Neural cell (in vitro differentiated cells): Measurements from ENCODE around the gene GMCL1. TPM values are rescaled to one million over a fixed set of nuclear protein-coding genes. Genes with fewer than 3 reads are reported as not detected.

Experiments
- H2AFZ ChIP-seq: fragments of 200-600, 300-800 bp; sonication (generic), shearing (Covaris generic); 2 replicates; pipeline ENCODE4 v1.6.0; 2014; ENCODE audit warnings: low read depth, mild to moderate bottlenecking, antibody characterized with exemption, low read length, moderate library complexity
- H3F3A ChIP-seq: fragments of 200-600 bp; shearing (Covaris generic); 2 replicates; pipeline ENCODE4 v1.6.1; 2016; ENCODE audit warnings: mild to moderate bottlenecking, moderate library complexity, mixed read lengths, antibody characterized with exemption, low read length; ENCODE audit not compliant: insufficient read depth, poor library complexity, severe bottlenecking
- H3K27ac ChIP-seq: fragments of 200-600, 300-800 bp; sonication (generic), shearing (Covaris generic); 2 replicates; pipeline ENCODE4 v1.5.1; 2014; ENCODE audit warnings: mild to moderate bottlenecking, low read length, moderate library complexity
- H3K27me3 ChIP-seq: fragments of 300-800, 200-600 bp; sonication (generic), shearing (Covaris generic); 2 replicates; pipeline ENCODE4 v1.6.0; 2014; ENCODE audit warnings: mild to moderate bottlenecking, low read depth, low read length, moderate library complexity; ENCODE audit not compliant: insufficient read depth
- H3K36me3 ChIP-seq: fragments of 300-800, 200-600 bp; sonication (generic), shearing (Covaris generic); 2 replicates; pipeline ENCODE4 v1.5.1; 2014; ENCODE audit warnings: mild to moderate bottlenecking, antibody characterized with exemption, low read length, moderate library complexity; ENCODE audit not compliant: insufficient read depth
- H3K4me2 ChIP-seq: fragments of 300-800, 200-600 bp; sonication (generic), shearing (Covaris generic); 2 replicates; pipeline ENCODE4 v1.6.0; 2014; ENCODE audit warnings: mild to moderate bottlenecking, low read length
- H3K4me3 ChIP-seq: fragments of 300-800, 200-600 bp; sonication (generic), shearing (Covaris generic); 2 replicates; pipeline ENCODE4 v1.5.1; 2014; ENCODE audit warnings: mild to moderate bottlenecking, low read length, moderate library complexity
- H3K79me2 ChIP-seq: fragments of 200-600 bp; shearing (Covaris generic); replicated peaks from 2 replicates; pipeline ENCODE4 v1.6.0; 2014; ENCODE audit warnings: mild to moderate bottlenecking, low read length, moderate library complexity; ENCODE audit not compliant: insufficient read depth
- H3K9ac ChIP-seq: fragments of 300-800, 200-600 bp; sonication (generic), shearing (Covaris generic); 2 replicates; pipeline ENCODE4 v1.6.1; 2016; ENCODE audit warnings: mild to moderate bottlenecking, low read length, mixed read lengths
- H3K9me2 ChIP-seq: fragments of 200-600 bp; shearing (Covaris generic); 2 replicates; pipeline ENCODE4 v1.6.1; 2016; ENCODE audit warnings: mild to moderate bottlenecking, low read length, mixed read lengths; ENCODE audit not compliant: insufficient read depth
- H3K9me3 ChIP-seq: fragments of 200-600, 300-800 bp; sonication (generic), shearing (Covaris generic); 2 replicates; pipeline ENCODE4 v1.6.1; 2016; ENCODE audit warnings: mild to moderate bottlenecking, mixed run types, low read length, moderate library complexity, mixed read lengths
- H4K20me1 ChIP-seq: fragments of 200-600 bp; shearing (Covaris generic); 2 replicates; pipeline ENCODE4 v1.6.1; 2016; ENCODE audit warnings: mild to moderate bottlenecking, mixed run types; ENCODE audit not compliant: insufficient read depth
- EP300 ChIP-seq: fragments of 450-650 bp; conservative IDR thresholded peaks from 2 replicates; pipeline ENCODE4 v1.6.1; 2014; ENCODE audit warnings: antibody characterized with exemption, mild to moderate bottlenecking, moderate library complexity; ENCODE audit not compliant: poor library complexity, severe bottlenecking
- EZH2 ChIP-seq: fragments of 200-600, 300-800 bp; shearing (Covaris generic), sonication (generic); IDR thresholded peaks from 2 replicates; pipeline ENCODE4 v1.6.1; 2014; ENCODE audit warnings: antibody characterized with exemption, low read length, borderline replicate concordance, mild to moderate bottlenecking; ENCODE audit not compliant: insufficient read depth, poor library complexity, severe bottlenecking
- MXI1 ChIP-seq: fragments of 450-650 bp; conservative IDR thresholded peaks from 2 replicates; pipeline ENCODE4 v1.6.1; 2014; ENCODE audit warnings: antibody characterized with exemption, mild to moderate bottlenecking; ENCODE audit not compliant: poor library complexity, severe bottlenecking
- POLR2AphosphoS5 ChIP-seq: IDR thresholded peaks from 2 replicates; pipeline ENCODE4 v1.6.1; 2012
- RAD21 ChIP-seq: fragments of 450-650 bp; conservative IDR thresholded peaks from 2 replicates; pipeline ENCODE4 v1.6.1; 2014; ENCODE audit warnings: antibody characterized with exemption, mild to moderate bottlenecking, moderate library complexity
- SMC3 ChIP-seq: fragments of 450-650 bp; conservative IDR thresholded peaks from 2 replicates; pipeline ENCODE4 v1.6.1; 2014; ENCODE audit warnings: antibody characterized with exemption, mild to moderate bottlenecking, moderate library complexity; ENCODE audit not compliant: poor library complexity
- TAF1 ChIP-seq: IDR thresholded peaks from 2 replicates; pipeline ENCODE4 v1.6.1; 2012; ENCODE audit warnings: low read depth
- polyA plus RNA-seq: library from polyadenylated mRNA; depleted of rRNA; stranded (reverse); fragments of >200 nt; gene quantifications from 2 replicates; pipeline ENCODE4 v1.2.3, GENCODE V29; 2014
- TF ChIP-seq, protein P1 (sequence below): IDR thresholded peaks from 2 replicates; pipeline ENCODE4 v1.6.1; 2012; ENCODE audit warnings: borderline replicate concordance
- TF ChIP-seq, protein P2 (sequence below): fragments of 450-650 bp; IDR thresholded peaks from 2 replicates; pipeline ENCODE4 v1.5.1; 2014; ENCODE audit warnings: antibody characterized with exemption, mild to moderate bottlenecking, moderate library complexity; ENCODE audit not compliant: poor library complexity, severe bottlenecking

GMCL1 gene
- polyA plus RNA-seq, 1 donor from 2014 or later: 18.8 TPM

DNA sequence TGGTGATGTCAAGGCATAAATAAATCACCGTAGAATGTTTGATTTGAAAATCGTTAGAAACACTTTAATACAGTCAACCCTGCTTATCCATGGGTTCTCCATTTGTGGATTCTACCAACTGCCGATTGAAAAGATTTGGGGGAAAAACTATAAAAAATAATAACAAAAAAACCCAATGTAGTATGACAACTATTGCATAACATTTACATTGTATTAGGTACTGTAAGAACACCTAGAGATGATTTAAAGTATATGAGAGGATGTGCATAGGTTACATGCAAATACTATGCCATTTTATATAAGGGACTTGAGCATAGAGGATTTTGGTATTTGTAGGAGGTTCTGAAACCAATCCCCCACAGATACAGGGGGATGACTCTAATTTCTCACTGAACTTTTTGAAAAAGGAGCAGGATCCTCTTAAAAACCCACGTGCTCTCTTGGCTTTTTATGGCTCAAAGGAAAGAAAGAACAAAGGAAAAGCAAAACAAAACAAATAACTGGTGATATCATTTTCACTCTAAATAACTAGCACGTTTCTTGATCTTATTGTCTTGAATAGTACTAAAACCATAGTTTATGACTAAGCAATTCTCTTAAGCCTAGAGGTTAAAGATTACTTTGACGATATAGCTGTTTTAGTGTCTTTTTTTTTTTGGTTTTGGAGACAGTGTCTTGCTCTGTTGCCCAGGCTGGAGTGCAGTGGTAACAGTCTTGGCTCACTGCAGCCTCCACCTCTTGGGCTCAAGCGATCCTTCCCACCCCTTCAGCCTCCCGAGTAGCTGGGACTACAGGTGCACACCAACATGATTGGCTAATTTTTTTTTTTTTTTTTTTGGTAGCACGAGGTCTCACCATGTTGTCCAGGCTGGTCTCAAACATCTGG lies 17.0 kb downstream of the GMCL1 start:
- no peak overlapping the region for H3K4me2 ChIP-seq
- no peaks in the 10 kb centered on the region for H4K20me1 ChIP-seq
- no peaks in the 10 kb centered on the region for H3K27me3 ChIP-seq
- H3K9ac ChIP-seq: no peak overlapping the region
- H3K9me3 ChIP-seq: no peaks in the 10 kb centered on the region
- H3F3A ChIP-seq: no peaks in the 10 kb centered on the region
- peaks cover 8% of the 10 kb centered on the region for H3K36me3 ChIP-seq
- no peak overlapping the region for H2AFZ ChIP-seq
- H3K27ac ChIP-seq: no peak overlapping the region
- TF ChIP-seq POLR2AphosphoS5 (no peak), TAF1 (no peak), MXI1 (no peak), EZH2 (no peak), RAD21 (no peak), SMC3 (no peak), EP300 (no peak)
- TF ChIP-seq, protein P1, sequence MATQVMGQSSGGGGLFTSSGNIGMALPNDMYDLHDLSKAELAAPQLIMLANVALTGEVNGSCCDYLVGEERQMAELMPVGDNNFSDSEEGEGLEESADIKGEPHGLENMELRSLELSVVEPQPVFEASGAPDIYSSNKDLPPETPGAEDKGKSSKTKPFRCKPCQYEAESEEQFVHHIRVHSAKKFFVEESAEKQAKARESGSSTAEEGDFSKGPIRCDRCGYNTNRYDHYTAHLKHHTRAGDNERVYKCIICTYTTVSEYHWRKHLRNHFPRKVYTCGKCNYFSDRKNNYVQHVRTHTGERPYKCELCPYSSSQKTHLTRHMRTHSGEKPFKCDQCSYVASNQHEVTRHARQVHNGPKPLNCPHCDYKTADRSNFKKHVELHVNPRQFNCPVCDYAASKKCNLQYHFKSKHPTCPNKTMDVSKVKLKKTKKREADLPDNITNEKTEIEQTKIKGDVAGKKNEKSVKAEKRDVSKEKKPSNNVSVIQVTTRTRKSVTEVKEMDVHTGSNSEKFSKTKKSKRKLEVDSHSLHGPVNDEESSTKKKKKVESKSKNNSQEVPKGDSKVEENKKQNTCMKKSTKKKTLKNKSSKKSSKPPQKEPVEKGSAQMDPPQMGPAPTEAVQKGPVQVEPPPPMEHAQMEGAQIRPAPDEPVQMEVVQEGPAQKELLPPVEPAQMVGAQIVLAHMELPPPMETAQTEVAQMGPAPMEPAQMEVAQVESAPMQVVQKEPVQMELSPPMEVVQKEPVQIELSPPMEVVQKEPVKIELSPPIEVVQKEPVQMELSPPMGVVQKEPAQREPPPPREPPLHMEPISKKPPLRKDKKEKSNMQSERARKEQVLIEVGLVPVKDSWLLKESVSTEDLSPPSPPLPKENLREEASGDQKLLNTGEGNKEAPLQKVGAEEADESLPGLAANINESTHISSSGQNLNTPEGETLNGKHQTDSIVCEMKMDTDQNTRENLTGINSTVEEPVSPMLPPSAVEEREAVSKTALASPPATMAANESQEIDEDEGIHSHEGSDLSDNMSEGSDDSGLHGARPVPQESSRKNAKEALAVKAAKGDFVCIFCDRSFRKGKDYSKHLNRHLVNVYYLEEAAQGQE: no peak
- TF ChIP-seq, protein P2, sequence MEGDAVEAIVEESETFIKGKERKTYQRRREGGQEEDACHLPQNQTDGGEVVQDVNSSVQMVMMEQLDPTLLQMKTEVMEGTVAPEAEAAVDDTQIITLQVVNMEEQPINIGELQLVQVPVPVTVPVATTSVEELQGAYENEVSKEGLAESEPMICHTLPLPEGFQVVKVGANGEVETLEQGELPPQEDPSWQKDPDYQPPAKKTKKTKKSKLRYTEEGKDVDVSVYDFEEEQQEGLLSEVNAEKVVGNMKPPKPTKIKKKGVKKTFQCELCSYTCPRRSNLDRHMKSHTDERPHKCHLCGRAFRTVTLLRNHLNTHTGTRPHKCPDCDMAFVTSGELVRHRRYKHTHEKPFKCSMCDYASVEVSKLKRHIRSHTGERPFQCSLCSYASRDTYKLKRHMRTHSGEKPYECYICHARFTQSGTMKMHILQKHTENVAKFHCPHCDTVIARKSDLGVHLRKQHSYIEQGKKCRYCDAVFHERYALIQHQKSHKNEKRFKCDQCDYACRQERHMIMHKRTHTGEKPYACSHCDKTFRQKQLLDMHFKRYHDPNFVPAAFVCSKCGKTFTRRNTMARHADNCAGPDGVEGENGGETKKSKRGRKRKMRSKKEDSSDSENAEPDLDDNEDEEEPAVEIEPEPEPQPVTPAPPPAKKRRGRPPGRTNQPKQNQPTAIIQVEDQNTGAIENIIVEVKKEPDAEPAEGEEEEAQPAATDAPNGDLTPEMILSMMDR: no peak
- no peak overlapping the region for H3K4me3 ChIP-seq
- H3K9me2 ChIP-seq: no peaks in the 10 kb centered on the region
- H3K79me2 ChIP-seq: no peaks in the 10 kb centered on the region

DNA sequence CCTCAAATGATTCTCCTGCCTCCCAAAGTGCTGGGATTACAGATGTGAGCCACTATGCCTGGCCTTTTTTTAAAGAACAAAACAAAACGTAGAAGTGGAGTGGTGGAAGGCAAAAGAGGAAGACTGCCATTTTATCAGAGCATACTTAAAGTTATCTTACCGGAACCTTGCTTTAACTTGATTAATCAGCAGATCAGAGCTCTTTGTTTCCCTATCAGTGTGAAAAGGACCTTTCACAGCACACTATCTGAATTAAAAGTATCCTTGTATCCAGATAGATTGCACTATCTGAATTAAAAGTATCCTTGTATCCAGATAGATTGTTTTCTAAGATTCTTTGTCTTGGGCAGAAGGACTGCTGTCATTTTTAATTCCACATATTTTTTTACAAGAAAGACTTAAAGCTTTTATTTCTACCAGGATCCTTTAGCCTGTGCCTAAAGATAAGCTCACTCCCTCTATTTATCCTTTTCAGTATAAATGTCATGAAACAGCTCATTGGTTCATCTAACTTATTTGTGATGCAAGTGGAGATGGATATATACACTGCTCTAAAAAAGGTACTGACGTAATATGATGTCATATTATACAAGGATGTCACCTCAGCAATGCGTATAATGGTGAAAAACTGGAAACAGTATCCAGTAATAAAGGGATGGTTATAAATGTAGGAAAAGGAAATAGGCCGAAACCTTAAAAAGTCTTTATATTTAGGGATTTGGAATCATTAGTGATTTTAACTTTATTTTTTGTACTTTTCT lies 17.8 kb downstream of the GMCL1 start:
- H3K9me3 ChIP-seq: no peaks in the 10 kb centered on the region
- H2AFZ ChIP-seq: no peak overlapping the region
- no peaks in the 10 kb centered on the region for H3K79me2 ChIP-seq
- no peaks in the 10 kb centered on the region for H3K9me2 ChIP-seq
- no peak for TF ChIP-seq RAD21
- no peak for TF ChIP-seq EZH2
- TF ChIP-seq POLR2AphosphoS5: no peak
- TF ChIP-seq, protein P2: no peak
- TF ChIP-seq, protein P1: no peak
- no peaks in the 10 kb centered on the region for H3K27me3 ChIP-seq
- H3K4me2 ChIP-seq: no peak overlapping the region
- no peak overlapping the region for H3K4me3 ChIP-seq
- no peaks in the 10 kb centered on the region for H4K20me1 ChIP-seq
- no peak overlapping the region for H3K27ac ChIP-seq
- H3F3A ChIP-seq: no peaks in the 10 kb centered on the region
- H3K9ac ChIP-seq: no peak overlapping the region
- peaks cover 8% of the 10 kb centered on the region for H3K36me3 ChIP-seq
